Fibroblast of skin of scalp (primary cell): ENCODE results near the gene IQGAP1.
A peak's percentile ranks its signal among the peaks of the same experiment; 100 is the strongest.

Experiments
- DNase-seq: peaks from one replicate; pipeline ENCODE4 v3.0.0-alpha.2; 2013

IQGAP1 gene

GRCh38 chr15:90540768-90541167, 152.7 kb downstream of the IQGAP1 start:
- no peak for DNase-seq

GRCh38 chr15:90545095-90545494, 157.1 kb downstream of the IQGAP1 start:
- peak; percentile 42 for DNase-seq

- no peak for DNase-seq
Observed at GRCh38 chr15:90547540-90547939, 159.5 kb downstream of the IQGAP1 start.

- no peak for DNase-seq
Observed at GRCh38 chr15:90550919-90551318, 162.9 kb downstream of the IQGAP1 start.
